GM15510 (cell line): ENCODE data around the gene TREM2.

Experiments used
- POLR2A ChIP-seq: IDR thresholded peaks from 3 replicates; pipeline ENCODE4 v1.6.1; 2011; ENCODE audit warnings: borderline replicate concordance; ENCODE audit not compliant: insufficient read length; ENCODE audit errors: extremely low read depth

Gene TREM2

GRCh38 chr6:41162687-41163418 is at the start of gene TREM2:
TREM2 (minus strand) TSS chr6:41163116; CDS start chr6:41163082, 34 bp downstream.
- no peak for TF ChIP-seq POLR2A

GRCh38 chr6:41209547-41210320 is 46.8 kb upstream of the TREM2 start:
- no peak for TF ChIP-seq POLR2A

- no peak for TF ChIP-seq POLR2A
These were observed 45.7 kb upstream of the TREM2 start for GRCh38 chr6:41208439-41209106.

- TF ChIP-seq POLR2A = no peak
These were observed 41.2 kb upstream of the TREM2 start for GRCh38 chr6:41204156-41204555.

- no peak for TF ChIP-seq POLR2A
These were observed 38.9 kb upstream of the TREM2 start for GRCh38 chr6:41201764-41202173.

GRCh38 chr6:41200901-41201763 is 38.2 kb upstream of the TREM2 start, which contains the start of gene TREML2:
TREML2 (minus strand) TSS chr6:41201149; CDS start chr6:41201008, 141 bp downstream.
- no peak for TF ChIP-seq POLR2A

GRCh38 chr6:41200296-41200900 is 37.5 kb upstream of the TREM2 start:
- TF ChIP-seq POLR2A = no peak

GRCh38 chr6:41199552-41200246 is 36.8 kb upstream of the TREM2 start:
- no peak for TF ChIP-seq POLR2A

- TF ChIP-seq POLR2A = no peak
These were observed 34.3 kb upstream of the TREM2 start for GRCh38 chr6:41197234-41197633.

- no peak for TF ChIP-seq POLR2A
These were observed 31.5 kb upstream of the TREM2 start for GRCh38 chr6:41194386-41194785.

GRCh38 chr6:41193884-41194283 is 31.0 kb upstream of the TREM2 start:
- no peak for TF ChIP-seq POLR2A

GRCh38 chr6:41193171-41193734 is 30.3 kb upstream of the TREM2 start:
- TF ChIP-seq POLR2A = no peak

- TF ChIP-seq POLR2A = no peak
These were observed 28.7 kb upstream of the TREM2 start for GRCh38 chr6:41191569-41191968.
